Inflammatory macrophage (primary cell): ENCODE data around the gene SYNPR.

ENCODE experiments used
- DNase-seq, 2 donors: peaks; one replicate each; pipeline ENCODE4 v3.0.0-alpha.2; 2020 to 2022

Gene SYNPR

DNA sequence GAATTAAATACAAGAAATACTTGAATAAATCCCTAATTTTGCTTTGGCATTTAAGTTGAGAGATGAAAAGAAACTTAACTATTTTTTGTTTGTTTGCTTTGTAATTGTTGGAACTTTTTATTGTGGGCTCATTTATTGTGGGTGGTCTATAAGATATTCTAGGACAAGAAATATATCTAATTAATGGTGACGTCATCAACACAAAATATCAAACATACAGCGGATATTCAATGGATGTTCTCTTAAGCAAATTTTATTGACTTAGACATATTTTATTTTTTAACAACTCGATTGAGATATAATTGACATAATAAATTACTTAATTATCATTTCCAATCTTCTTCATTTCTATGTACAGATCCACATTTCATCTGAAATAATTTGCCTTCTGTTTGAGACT lies 30.0 kb downstream of the SYNPR start:
- no peak for DNase-seq

DNA sequence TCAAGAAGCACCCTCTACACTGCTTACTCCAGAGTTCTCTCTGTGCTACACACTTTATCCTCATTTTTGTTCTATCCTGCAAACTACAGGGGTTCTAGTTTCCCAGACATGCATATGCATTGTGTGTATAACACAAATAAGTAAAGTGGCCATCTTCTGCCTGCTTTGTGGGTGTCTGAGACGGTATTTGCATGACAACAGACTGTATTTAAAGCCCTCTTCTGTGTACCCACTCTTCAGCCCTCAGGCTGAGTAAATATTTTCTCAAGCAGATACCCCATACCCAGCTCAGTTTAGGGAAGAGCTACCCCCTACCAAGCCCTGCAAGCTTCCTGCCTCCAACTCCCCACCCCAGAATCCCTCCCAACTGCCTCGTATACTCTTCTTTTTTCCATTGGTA lies 31.7 kb downstream of the SYNPR start:
- no peak for DNase-seq

DNA sequence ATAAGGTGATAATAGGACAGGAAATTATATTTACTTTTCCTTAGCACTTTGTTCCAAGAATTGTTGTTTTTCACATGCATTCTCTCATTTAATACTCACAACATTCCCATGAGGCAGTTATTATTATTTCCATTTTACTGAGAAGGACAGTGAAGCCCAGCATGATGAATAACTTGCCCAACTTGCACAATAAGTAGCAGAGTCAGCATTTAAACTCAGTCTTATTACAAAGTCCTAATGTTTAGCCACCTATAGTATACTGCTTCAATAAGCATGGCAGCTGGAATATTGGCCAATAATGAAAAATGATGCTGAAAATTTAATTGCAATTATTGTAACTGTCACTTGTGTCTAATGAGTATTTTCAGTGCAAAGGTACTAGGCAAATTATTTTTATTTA lies 45.7 kb downstream of the SYNPR start:
- no peak for DNase-seq

DNA sequence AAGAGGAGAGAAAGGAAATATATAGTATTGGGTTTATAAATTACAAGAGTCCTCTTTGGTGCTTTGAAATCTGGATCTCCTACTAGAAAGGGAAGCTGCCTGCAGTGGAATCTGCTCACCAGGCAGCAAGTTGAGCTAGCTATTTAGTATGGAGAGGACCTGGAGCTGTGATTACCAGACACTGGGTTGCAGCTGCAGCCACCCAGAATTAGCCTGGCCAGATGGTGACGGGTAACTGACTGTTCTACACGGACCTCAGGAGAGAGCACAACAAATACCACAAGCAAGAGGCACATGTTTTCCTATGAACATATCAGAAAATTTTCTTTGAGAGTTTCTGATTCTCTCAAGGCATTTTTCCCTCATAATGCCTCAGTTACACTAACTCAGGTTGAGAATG lies 46.5 kb downstream of the SYNPR start:
- DNase-seq, result no peak

DNA sequence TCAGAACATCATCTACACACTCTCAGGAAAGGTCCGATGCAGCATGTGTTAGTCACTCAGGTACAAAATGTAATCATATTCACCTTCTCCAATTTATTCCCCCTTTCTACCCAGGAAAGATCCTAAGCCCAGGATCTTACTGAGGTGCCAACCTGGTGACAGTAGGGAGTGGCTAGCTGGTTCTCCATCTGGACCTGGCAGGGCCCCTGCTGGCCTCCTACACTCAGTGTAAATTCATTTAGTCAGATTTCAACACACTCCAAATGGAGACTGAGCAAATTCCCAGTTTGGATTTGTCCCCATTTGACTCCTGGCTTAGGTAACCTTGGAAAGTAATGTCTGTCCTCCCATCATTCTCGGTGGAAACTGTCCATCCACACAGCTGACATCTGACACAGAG lies 47.3 kb downstream of the SYNPR start:
- no peak for DNase-seq

DNA sequence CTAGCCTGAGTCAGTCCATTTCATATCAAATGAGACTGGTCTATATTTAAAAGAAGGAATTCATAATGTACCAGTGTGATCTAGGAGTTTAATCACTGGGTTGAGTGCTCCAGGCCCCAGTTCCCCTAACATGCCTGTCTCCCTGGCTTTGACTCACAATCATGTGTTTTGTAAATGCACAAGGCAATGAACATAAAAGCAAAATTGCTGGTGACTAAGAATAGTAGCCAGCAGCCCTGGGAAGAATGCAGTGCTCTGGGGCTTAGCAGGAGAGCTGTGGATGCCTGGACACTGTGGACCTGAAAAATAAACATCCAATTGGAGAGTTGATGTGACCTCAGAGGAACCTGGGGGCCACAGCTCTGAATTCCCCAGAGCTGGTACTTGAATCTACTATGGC lies 50.3 kb downstream of the SYNPR start:
- DNase-seq, result peak in 1 of 2 donors; percentile 17

DNA sequence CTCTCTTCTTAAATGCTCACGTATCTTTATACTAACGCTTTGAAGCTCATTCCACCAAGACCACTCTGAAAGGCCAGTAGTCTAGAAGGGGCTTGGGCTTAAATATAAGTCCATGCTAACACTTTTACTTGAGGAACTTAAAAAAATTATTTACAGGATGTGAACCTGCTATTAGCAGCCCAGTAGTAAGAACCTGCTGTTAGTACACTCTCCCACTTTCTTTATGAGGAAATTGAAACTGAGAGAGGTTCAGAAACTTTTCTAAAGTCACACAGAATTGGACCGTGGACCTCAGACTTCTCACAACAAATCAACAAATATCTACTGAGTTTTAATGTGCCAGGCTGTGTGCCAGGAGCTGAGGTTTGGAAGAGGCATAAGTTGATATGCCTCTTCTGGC lies 53.4 kb downstream of the SYNPR start:
- DNase-seq, result no peak

DNA sequence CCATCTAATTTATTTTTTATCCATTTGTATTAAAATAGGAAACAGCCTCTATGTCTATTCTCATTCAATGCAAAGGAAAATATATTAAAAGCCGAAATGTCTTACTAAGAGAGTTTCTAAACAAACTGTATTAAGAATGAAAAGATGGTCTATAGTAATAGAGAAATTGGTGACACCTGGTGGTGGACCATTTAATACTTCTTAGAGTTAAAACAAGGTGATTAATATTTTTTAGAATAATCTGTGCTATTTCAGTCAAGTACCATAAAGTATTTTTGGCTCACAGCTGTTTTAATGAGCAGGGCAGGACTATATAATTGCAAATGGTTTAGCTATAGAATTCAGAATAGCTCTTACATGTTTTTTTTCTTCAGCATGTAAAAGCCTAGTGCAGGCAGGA lies 55.7 kb downstream of the SYNPR start:
- DNase-seq, result no peak

DNA sequence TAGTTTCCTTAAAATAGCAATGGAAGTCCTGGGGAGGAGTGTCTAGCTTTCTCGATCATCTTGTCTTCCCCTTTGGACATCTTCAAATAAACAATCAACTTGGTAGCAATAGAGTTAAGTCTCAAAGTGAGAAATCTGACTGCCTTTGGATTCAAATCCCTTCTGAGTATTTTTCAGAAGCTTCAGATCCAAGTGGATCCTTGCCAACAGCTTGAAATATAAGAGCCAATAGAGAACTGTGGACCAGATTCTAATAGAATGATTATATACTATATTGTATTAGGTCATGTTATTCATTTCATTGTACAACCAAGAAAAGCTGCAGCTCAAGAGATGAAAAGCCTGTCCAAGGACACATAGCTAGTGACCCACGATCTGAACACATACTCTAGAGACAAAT lies 60.2 kb downstream of the SYNPR start:
- DNase-seq, result no peak

DNA sequence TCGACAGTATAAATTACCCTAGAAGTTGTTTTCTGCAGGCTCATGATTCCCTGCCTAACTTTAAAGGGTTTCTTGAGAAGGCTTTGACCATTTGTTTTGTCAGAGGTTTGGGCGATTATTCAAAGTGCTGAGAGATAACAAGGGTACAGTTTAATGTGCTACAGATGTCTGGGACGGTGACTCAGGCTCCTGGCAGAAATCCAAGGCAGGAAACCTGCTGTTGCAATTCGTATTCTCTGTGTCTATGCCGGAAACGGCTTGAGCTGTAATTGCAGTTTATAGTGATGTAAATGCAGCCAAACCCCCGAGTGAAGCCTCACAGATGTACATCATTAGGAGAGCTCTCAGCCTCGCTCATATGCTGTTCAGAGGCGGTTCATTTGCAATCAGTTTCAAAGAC lies 65.6 kb downstream of the SYNPR start:
- peak; percentile 61 to 83 for DNase-seq

DNA sequence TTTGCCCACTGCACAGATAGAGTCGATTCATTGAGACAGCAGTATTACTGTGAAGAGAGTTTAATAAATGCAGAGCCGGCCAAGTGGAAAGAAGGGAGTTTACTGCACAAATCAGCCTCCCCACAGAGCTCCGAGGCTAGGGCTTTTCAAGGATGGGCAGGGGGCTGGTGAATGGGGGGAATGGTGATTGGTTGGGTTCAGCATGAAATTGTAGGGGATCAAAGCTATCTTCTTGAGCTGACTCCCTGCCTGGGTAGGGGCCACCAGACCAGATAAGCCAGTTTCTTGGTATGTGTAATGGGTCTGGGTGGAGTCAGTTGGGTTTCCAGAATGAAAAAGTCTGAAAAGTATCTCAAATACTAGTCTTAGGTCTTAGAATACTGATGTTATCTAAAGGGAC lies 66.6 kb downstream of the SYNPR start:
- no peak for DNase-seq

DNA sequence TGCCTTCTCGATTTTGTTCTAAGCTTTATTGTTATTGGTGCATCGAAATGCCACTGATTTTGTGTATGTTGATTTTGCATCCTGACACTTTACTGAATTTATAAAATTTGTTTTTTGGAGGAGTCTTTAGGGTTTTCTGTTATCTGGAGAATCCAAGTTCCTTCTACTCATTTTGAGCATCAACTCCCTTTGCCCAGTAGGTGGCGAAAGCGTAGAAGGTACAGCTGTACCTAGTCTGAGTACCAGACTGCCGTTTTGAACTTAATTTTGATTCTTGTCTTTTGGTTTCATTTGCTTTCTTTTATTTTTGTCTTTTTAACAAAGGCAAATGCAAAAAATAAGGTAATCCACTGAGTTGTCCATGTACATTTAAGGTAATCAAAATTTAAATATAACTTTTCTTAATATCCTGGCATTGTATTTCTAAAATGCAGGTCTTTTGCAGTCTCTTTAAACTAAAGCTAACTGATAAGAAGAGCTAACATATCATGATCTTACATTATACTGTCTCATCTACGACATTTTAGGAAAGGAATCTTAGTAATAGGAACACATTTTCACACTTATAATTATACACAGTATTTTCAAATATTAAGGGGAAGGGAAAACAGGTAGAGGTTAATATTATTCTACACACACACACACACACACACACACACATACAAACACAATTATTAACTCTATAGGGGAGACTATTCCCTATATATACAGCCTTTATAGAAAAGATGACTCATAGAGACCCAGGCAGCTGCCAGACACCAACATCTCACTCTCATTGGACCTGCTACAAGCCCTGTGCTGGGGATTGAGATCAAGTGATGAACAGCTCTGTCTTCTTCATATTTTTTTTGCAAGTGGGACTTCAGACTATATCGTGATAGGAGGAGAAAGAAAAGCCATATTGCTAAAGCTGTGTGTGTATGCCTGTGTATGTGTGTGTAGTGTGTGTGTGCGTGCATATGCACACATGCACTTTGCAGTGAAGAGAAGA lies 71.8 kb downstream of the SYNPR start:
- DNase-seq, result peak; percentile 60 to 72

DNA sequence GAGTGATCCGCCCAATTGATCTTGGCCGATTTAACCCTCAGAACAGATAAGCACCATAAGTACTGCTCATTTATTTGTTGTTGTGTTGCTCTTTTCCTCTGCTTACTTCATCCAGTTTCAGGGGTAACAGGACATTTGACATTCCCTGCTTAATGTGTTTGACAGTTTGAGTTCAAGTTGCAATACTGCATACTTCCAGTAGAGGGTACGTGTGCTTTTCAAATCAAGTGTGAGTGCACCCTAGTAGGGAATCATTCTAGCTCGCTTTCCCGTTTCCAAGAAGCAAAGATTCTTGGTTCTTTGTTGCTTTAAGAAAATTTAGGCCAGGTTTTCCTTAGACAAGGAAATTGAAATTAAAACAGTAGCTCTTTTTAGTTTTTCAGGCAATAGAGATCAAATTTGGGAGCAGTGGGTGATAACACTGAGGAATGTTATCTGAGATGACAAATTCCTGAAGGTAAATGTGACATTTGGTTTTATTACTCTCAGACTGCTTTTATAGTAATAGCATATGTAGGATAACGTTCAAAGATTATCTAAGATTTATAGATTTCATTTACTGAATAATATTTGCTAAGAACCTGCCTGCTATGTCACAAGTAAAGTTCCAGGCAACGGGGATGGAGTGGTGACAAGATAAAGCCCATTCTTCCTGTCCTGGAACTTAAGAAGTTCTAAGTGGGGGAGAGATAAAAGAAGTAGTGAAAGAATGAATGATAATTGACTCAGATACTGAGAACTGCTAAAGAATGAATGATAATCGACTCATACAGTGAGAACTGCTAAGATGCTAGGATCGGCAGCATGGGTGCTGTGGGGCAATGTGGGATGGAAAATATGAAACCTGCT lies 73.3 kb downstream of the SYNPR start:
- DNase-seq, result peak; percentile 59 to 60

DNA sequence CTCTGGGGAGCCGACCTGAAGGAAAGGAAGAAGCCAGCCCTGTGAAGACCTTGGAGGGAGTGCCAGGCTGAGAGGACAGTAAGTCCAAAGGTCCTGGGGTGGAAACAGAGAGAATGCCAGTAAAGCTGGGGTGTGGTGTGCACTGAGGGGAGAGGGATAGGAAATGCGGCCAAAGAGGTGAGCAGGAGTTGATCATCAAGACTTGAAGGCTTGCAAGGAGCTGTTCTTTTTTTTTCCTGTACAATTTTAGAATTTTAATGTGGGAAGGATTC lies 73.8 kb downstream of the SYNPR start:
- no peak for DNase-seq

DNA sequence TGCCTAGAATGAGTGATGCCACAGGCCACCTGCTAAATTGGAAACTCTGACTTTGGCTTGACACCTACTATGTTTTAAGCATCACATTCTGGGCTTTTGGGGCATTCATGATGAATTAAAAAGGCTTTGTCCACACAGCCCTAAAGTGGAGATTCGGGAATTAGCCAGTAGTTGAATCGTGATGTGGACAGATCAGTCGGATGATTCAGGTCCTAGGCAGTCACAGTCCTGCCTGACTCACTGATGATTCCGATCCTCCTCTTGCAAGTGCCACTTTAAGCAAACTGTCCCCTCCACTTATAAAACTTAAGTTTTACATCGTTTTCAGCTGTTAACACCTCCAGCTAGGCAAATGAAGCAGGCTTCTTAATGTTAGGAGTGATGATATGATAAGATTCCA lies 75.3 kb downstream of the SYNPR start:
- DNase-seq, result no peak

DNA sequence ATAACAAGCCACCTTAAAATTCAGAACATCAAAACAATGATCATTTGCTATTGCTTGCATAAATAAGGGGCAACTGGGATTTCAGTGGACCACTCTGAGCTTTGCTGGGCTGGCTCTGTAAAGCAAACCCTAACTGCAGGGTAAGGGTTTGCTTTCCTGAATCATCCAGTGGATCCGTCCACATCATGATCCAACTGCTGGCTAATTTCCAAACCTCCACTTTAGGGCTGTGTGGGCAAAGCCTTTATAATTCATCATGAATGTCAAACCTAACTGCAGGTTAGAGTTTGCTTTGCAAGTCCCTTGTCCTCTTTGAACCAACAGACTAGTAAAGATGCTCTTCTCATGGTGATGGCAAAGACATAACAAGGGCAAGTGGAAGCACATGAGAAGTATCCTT lies 76.1 kb downstream of the SYNPR start:
- no peak for DNase-seq

DNA sequence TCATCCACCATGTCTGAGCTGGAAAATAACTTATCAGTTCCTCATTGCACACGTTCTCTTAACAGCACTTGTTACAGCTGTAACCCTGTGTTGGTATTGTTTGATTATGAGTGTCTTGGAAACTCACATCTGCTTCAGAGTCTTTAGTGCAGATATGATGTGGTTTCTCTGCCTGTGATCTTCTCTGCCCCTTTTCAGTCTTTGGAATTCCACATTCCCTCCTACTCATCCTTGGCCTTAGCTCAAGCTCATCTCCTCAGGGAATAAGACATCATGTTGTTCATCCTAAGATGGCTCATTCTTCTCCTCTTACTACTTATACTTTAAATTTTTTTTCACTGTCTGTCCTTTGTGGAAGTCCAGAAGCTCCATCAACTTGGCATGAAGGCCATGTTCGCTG lies 77.7 kb downstream of the SYNPR start:
- no peak for DNase-seq

DNA sequence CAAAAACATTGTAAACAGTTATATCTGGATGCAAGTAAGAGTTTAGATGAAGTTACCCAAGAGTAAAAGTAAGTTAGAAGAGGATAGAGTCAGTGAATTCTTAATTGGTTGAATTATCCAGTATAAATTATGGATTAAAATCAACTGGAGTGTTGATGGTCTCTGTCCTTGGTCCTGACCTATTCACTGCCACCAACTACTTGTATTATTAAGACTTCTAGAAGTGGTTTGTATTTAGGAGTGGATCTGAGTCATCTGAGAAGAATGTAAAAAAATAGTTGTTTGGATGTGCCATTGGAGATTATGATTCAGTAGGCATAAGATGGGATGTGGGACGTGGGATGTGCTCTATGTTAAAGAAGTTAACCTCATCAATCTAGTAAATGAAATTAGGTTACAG lies 86.4 kb downstream of the SYNPR start:
- no peak for DNase-seq

DNA sequence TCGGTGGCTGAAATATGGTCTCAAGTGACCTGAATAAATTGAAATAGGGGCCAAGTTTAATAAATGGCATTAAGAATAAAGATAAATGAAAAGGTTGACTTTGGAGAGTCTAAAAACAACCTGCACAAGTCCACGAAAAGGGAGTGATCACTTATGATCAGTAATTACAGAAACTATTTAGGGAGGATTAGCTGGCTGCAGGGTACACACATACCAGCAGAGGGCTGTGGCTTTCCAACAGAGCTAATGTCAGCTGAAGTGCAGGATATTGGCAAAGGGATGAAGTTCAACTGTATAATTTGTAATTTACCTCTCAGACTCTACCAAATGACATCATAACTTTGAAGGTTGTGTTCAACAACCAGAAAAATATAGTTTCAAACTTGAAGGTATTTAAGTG lies 86.8 kb downstream of the SYNPR start:
- DNase-seq, result no peak

DNA sequence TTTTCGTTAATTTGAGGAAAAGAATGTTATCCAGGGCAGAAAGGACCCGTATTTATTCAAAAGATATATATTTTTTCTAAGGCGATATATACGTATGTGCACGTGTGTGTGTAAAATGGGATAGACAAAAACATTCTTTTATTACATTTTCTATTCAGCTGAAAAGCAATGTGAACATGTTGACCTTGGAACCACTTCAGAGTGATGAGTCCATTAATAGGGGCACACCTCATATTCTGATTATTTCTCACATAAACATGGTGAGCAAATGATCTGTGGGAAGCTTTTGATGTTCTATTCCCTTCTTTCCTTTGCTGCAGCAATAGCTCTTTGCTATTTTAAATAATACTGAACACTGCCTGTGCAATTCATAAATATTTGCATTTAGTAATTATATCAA lies 87.6 kb downstream of the SYNPR start:
- DNase-seq, result no peak

DNA sequence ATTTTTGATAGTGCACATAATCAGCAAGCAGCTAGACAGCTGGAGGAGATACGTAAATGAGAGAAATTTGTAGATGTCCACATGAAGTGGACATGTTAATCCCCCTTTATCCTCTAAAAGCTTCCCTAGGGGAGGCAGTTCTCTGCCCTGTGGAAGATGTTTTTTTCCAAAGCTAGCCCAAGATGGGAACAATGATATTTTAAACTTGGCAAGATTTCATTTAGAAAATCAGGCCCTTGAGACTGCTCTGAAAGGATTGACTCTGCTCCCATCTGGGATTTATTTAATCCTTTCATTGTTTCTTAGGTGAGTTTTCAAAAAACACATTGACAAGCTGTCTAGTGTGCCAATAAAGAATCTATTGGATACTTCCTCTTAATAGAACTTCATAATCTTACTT lies 92.0 kb downstream of the SYNPR start:
- no peak for DNase-seq

DNA sequence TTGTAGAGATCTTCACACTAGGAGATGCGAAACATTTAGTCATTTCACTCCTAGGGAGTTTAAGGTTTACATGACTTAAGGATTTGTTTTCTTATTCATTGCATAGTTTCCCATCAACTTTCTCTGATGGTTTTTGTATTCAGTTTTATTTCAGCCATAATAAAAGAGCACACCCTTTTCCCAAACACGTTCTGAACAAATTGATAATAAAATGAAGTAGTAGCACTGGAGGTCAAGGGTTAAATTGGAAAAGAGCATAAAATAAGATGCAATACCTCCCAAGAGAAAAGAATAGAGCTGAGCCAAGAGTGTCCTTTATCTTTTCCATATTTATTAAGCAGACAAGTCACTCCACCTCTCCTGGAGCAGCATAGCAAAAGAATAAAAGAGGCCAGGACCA lies 104.9 kb downstream of the SYNPR start:
- DNase-seq, result no peak

DNA sequence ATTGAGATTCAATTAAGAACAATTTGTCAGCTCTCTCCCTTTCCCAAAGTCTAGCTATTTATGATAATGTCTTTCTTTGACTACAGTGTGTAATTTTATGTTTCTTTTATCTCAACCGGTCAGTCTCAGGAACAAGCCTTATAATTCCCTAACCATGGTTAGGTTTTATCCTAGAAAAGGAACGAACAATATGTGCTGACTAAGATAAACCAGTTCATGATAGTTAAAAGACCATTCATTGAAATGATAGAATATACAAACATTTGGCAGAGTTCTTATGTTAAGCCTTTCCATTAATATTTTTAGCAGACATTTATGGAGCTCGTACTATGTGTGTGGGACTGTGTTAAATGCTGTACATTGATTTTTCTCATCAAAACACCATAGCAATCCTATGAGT lies 106.3 kb downstream of the SYNPR start:
- DNase-seq, result no peak

DNA sequence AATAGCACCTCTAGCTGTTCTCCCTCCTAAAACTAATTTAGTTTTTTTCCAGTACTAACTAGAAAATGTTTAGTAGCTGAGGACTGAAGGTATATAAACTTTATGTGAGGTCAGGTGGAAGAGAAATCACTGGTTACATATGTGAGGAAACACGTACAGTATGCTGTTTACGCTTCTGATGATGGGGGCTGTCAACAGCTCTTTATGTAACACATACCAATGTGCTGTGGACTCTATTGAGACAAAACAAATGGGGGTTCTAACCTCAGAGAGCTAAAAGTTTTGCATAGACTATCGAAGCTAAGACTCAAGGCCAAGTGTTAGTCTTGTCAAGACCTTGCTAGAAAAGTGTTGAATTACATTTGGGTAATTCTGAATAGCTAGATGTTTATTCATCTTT lies 107.5 kb downstream of the SYNPR start:
- DNase-seq, result no peak
